PFSK-1 (cell line): ENCODE results near the gene SUFU.

Experiments used
- FOXP2 ChIP-seq: optimal IDR thresholded peaks from 2 replicates; pipeline ENCODE3; 2011; ENCODE audit warnings: borderline replicate concordance, control low read depth, inconsistent platforms; ENCODE audit not compliant: insufficient read depth; ENCODE audit errors: extremely low read length, extremely low read depth
- POLR2AphosphoS5 ChIP-seq: IDR thresholded peaks from 2 replicates; pipeline ENCODE4 v1.6.1; 2012; ENCODE audit warnings: low read depth, mild to moderate bottlenecking, control low read depth, low read length, moderate library complexity
- SIN3A ChIP-seq: IDR thresholded peaks from 2 replicates; pipeline ENCODE4 v1.6.1; 2012; ENCODE audit warnings: mild to moderate bottlenecking, low read length, moderate library complexity, borderline replicate concordance; ENCODE audit not compliant: insufficient read depth
- TAF1 ChIP-seq: IDR thresholded peaks from 2 replicates; pipeline ENCODE4 v1.6.1; 2012; ENCODE audit warnings: low read length, control low read depth, borderline replicate concordance; ENCODE audit not compliant: insufficient read depth
- TF ChIP-seq, protein P1 (sequence below), 2 experiments: IDR thresholded peaks; 2 replicates each; pipeline versions ENCODE4 v1.6.1 to v1.8.0; 2011 to 2012; ENCODE audit warnings: low read depth in 2 of 2, low read length in 2 of 2, control low read depth in 1 of 2, inconsistent platforms in 1 of 2, mild to moderate bottlenecking in 1 of 2, moderate library complexity in 1 of 2; ENCODE audit not compliant: insufficient read depth in 1 of 2

The SUFU gene

DNA sequence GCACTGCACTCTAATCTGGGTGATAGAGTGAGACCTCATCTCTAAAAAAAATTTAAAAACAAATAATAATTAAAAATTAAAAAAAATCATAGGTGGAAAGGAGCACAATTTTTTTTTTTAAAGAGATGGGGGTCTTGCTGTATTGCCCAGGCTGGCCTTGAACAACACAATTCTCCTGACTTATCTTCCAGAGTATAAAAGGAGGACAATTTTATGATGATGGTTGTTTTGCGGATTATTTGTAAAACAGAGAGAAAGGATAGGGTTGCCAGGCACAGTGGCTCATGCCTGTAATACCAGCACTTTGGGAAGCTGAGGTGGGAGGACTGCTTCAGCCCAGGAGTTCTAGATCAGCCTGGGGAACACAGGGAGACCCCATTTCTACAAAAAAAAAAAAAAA, 6.2 kb upstream of the SUFU start:
- TF ChIP-seq SIN3A: no peak
- no peak for TF ChIP-seq FOXP2
- TF ChIP-seq, protein P1, sequence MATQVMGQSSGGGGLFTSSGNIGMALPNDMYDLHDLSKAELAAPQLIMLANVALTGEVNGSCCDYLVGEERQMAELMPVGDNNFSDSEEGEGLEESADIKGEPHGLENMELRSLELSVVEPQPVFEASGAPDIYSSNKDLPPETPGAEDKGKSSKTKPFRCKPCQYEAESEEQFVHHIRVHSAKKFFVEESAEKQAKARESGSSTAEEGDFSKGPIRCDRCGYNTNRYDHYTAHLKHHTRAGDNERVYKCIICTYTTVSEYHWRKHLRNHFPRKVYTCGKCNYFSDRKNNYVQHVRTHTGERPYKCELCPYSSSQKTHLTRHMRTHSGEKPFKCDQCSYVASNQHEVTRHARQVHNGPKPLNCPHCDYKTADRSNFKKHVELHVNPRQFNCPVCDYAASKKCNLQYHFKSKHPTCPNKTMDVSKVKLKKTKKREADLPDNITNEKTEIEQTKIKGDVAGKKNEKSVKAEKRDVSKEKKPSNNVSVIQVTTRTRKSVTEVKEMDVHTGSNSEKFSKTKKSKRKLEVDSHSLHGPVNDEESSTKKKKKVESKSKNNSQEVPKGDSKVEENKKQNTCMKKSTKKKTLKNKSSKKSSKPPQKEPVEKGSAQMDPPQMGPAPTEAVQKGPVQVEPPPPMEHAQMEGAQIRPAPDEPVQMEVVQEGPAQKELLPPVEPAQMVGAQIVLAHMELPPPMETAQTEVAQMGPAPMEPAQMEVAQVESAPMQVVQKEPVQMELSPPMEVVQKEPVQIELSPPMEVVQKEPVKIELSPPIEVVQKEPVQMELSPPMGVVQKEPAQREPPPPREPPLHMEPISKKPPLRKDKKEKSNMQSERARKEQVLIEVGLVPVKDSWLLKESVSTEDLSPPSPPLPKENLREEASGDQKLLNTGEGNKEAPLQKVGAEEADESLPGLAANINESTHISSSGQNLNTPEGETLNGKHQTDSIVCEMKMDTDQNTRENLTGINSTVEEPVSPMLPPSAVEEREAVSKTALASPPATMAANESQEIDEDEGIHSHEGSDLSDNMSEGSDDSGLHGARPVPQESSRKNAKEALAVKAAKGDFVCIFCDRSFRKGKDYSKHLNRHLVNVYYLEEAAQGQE (IDR thresholded peaks at IDR 0.05; ENCODE audit: insufficient read depth in 1 of 2, low read depth in 2 of 2, low read length in 2 of 2): no peak

- TF ChIP-seq, protein P1 (IDR thresholded peaks at IDR 0.05; ENCODE audit: insufficient read depth in 1 of 2, low read depth in 2 of 2, low read length in 2 of 2): no peak
- TF ChIP-seq SIN3A: no peak
- no peak for TF ChIP-seq FOXP2
- TF ChIP-seq TAF1: no peak
- TF ChIP-seq POLR2AphosphoS5: no peak
Observed at GRCh38 chr10:102499356-102499755, 4.4 kb upstream of the SUFU start.

GRCh38 chr10:102501201-102502028, 2.4 kb upstream of the SUFU start:
- TF ChIP-seq, protein P1 (IDR thresholded peaks at IDR 0.05; ENCODE audit: insufficient read depth in 1 of 2, low read depth in 2 of 2, low read length in 2 of 2): no peak
- TF ChIP-seq FOXP2: no peak
- TF ChIP-seq POLR2AphosphoS5: no peak
- TF ChIP-seq SIN3A: no peak
- no peak for TF ChIP-seq TAF1

DNA sequence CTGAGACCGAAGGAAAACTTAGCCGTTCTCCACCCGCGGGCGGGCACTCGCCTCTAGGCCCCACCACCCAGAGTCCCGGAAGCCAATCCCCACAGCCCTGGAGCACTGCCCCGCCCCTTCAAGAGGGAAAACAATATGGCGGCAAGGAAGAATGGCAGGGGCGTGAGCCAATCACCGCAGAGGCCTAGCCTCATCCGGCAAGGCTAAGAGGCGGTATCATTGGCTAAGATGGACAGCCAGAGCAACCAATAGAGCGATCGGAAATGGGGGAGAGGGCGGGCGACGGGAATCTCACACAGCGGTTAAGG, 1.8 kb upstream of the SUFU start:
- TF ChIP-seq FOXP2: no peak
- TF ChIP-seq TAF1: peak; percentile 9; the same call in 1 of the 2 replicates

- TF ChIP-seq TAF1 (peak; percentile 50; the same call in 1 of the 2 replicates), FOXP2 (no peak), POLR2AphosphoS5 (peak; percentile 78), SIN3A (peak; percentile 50)
Observed at GRCh38 chr10:102502337-102503151, 1.2 kb upstream of the SUFU start, which contains the start of gene ACTR1A. Gene ACTR1A (minus strand): TSS chr10:102502712. CDS start chr10:102502647, 65 bp downstream.

DNA sequence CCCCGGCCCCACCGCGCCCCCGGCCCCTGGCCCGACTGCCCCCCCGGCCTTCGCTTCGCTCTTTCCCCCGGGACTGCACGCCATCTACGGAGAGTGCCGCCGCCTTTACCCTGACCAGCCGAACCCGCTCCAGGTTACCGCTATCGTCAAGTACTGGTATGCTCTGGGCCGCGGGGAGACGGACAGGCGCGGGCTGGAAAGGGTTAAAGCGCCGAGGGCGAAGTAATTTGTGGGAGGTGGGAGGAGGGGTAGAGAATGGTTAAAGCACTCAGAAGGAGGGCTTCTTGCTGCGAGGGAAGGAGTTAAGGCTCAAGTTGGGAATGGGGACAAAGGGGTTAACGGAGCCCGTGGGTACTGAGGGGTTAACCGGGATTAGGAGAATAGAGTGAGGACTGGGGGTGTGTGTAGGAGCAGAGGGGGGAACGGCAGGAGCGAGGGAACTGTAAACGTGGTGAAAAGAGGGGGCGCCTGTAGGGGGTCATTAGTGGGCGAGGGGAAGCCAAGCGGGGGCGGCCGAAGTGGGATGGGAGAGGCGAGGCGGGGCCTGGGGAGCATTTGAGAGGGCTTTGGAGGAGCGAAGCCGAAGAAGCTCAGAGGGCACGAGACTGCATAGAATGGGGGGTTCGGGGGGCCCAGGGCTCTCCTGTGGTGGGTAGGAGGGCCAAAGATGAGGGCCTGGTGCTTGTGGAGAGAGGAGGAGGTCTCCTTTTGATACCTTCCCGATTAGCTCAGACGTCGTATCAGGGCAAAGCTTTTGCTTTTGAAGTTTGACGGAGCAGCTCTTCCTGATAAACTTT, 605 bp downstream of the SUFU start:
- TF ChIP-seq POLR2AphosphoS5 (no peak), FOXP2 (no peak), TAF1 (no peak), SIN3A (no peak)
- TF ChIP-seq, protein P1 (IDR thresholded peaks at IDR 0.05; ENCODE audit: insufficient read depth in 1 of 2, low read depth in 2 of 2, low read length in 2 of 2): no peak
